ENCODE data around the gene SLC4A2.
A peak's percentile ranks its signal among the peaks of the same experiment; 100 is the strongest.

The SLC4A2 gene

GRCh38 chr7:151101621-151102396 lies 42.4 kb downstream of the SLC4A2 start:
- Histone ChIP-seq H3K27ac (ENCODE audit: insufficient read depth in 1 of 2, low read depth in 1 of 2, low read length in 2 of 2, poor library complexity in 1 of 2, severe bottlenecking in 2 of 2) (no peak overlapping the region), H3K27me3 (replicated peaks in 2 of 5; ENCODE audit: control insufficient read depth in 4 of 5, insufficient read depth in 5 of 5, low read length in 4 of 5) (no peaks in the 10 kb centered on the region), H3K36me3 (ENCODE audit: control insufficient read depth in 4 of 4, insufficient read depth in 4 of 4, low read length in 3 of 4) (peaks cover 0 to 4% (median 0%) of the 10 kb centered on the region in 4 experiments), H3K9me3 (ENCODE audit: control extremely low read depth in 1 of 5, control insufficient read depth in 4 of 5, insufficient read depth in 2 of 5, low read depth in 1 of 5, low read length in 4 of 5) (no peaks in the 10 kb centered on the region), H3K4me3 (ENCODE audit: control insufficient read depth in 1 of 7, extremely low read depth in 1 of 7, insufficient read depth in 4 of 7, low read depth in 2 of 7, low read length in 6 of 7) (no peak overlapping the region), H3K4me1 (ENCODE audit: control extremely low read depth in 1 of 4, control insufficient read depth in 4 of 4, insufficient read depth in 4 of 4, low read length in 3 of 4) (peaks cover 0 to 27% (median 13%) of the 10 kb centered on the region in 4 experiments)
- WGBS (ENCODE audit: insufficient coverage), result 94% methylated on average over 22 of the region's 24 CpGs
- POLR2A ChIA-PET, result no interaction called here
- DNase-seq, result no peak
- CTCF ChIA-PET, result interaction anchor here (1.5 to 5.2 kb wide), 5 partner anchors 10 to 137 kb away, joined by 3 to 72 read pairs (median 6); no protein-coding TSS in a partner anchor

GRCh38 chr7:151102991-151103390 lies 43.6 kb downstream of the SLC4A2 start:
- CTCF ChIA-PET, result interaction anchor here (0.9 to 5.2 kb wide), 8 partner anchors 10 to 138 kb away, joined by 3 to 72 read pairs (median 6); no protein-coding TSS in a partner anchor

GRCh38 chr7:151103973-151104372 lies 44.6 kb downstream of the SLC4A2 start:
- Histone ChIP-seq H3K36me3 (ENCODE audit: control insufficient read depth in 4 of 4, insufficient read depth in 4 of 4, low read length in 3 of 4) (peaks cover 0 to 4% (median 0%) of the 10 kb centered on the region in 4 experiments), H3K9me3 (ENCODE audit: control extremely low read depth in 1 of 5, control insufficient read depth in 4 of 5, insufficient read depth in 2 of 5, low read depth in 1 of 5, low read length in 4 of 5) (no peaks in the 10 kb centered on the region), H3K4me3 (ENCODE audit: control insufficient read depth in 1 of 7, extremely low read depth in 1 of 7, insufficient read depth in 4 of 7, low read depth in 2 of 7, low read length in 6 of 7) (no peak overlapping the region), H3K4me1 (ENCODE audit: control extremely low read depth in 1 of 4, control insufficient read depth in 4 of 4, insufficient read depth in 4 of 4, low read length in 3 of 4) (peaks cover 0 to 25% (median 12%) of the 10 kb centered on the region in 4 experiments), H3K27me3 (replicated peaks in 2 of 5; ENCODE audit: control insufficient read depth in 4 of 5, insufficient read depth in 5 of 5, low read length in 4 of 5) (no peaks in the 10 kb centered on the region), H3K27ac (ENCODE audit: insufficient read depth in 1 of 2, low read depth in 1 of 2, low read length in 2 of 2, poor library complexity in 1 of 2, severe bottlenecking in 2 of 2) (no peak overlapping the region)
- ChIA-PET POLR2A (interaction anchor here (1.1 to 1.3 kb wide), 2 partner anchors 14 to 94 kb away, joined by 3 read pairs; no protein-coding TSS in a partner anchor), CTCF (interaction anchor here (0.6 to 5.2 kb wide), 7 partner anchors 9 to 352 kb away, joined by 3 to 72 read pairs (median 4); no protein-coding TSS in a partner anchor)
- no peak for DNase-seq
- WGBS (ENCODE audit: insufficient coverage), result 97% methylated on average over 11 of the region's 12 CpGs

More at GRCh38 chr7:151102991-151103390, 43.6 kb downstream of the SLC4A2 start:
- no peak overlapping the region for H3K4me3 ChIP-seq (ENCODE audit: control insufficient read depth in 1 of 7, extremely low read depth in 1 of 7, insufficient read depth in 4 of 7, low read depth in 2 of 7, low read length in 6 of 7)
- H3K27me3 ChIP-seq (replicated peaks in 2 of 5; ENCODE audit: control insufficient read depth in 4 of 5, insufficient read depth in 5 of 5, low read length in 4 of 5), result no peaks in the 10 kb centered on the region
- POLR2A ChIA-PET, result interaction anchor here (1.1 to 1.3 kb wide), 2 partner anchors 13 to 93 kb away, joined by 3 read pairs; no protein-coding TSS in a partner anchor
- WGBS (ENCODE audit: insufficient coverage), result 71% methylated on average over 3 of the region's 3 CpGs
- peaks cover 0 to 27% (median 12%) of the 10 kb centered on the region in 4 experiments for H3K4me1 ChIP-seq (ENCODE audit: control extremely low read depth in 1 of 4, control insufficient read depth in 4 of 4, insufficient read depth in 4 of 4, low read length in 3 of 4)
- H3K9me3 ChIP-seq (ENCODE audit: control extremely low read depth in 1 of 5, control insufficient read depth in 4 of 5, insufficient read depth in 2 of 5, low read depth in 1 of 5, low read length in 4 of 5), result no peaks in the 10 kb centered on the region
- H3K36me3 ChIP-seq (ENCODE audit: control insufficient read depth in 4 of 4, insufficient read depth in 4 of 4, low read length in 3 of 4), result peaks cover 0 to 4% (median 0%) of the 10 kb centered on the region in 4 experiments
- H3K27ac ChIP-seq (ENCODE audit: insufficient read depth in 1 of 2, low read depth in 1 of 2, low read length in 2 of 2, poor library complexity in 1 of 2, severe bottlenecking in 2 of 2), result no peak overlapping the region
- DNase-seq, result no peak

- ChIA-PET POLR2A (interaction anchor here (0.6 to 2.0 kb wide), 2 partner anchors 16 to 49 kb away, joined by 3 to 11 read pairs; no protein-coding TSS in a partner anchor), CTCF (interaction anchor here (0.6 to 5.2 kb wide), 10 partner anchors 8 to 1416 kb away, joined by 3 to 72 read pairs (median 4); no protein-coding TSS in a partner anchor)
- Histone ChIP-seq H3K27me3 (replicated peaks in 2 of 5; ENCODE audit: control insufficient read depth in 4 of 5, insufficient read depth in 5 of 5, low read length in 4 of 5) (no peaks in the 10 kb centered on the region), H3K4me3 (ENCODE audit: control insufficient read depth in 1 of 7, extremely low read depth in 1 of 7, insufficient read depth in 4 of 7, low read depth in 2 of 7, low read length in 6 of 7) (peak overlapping the region in 1 of 7 experiments; percentile 42), H3K9me3 (ENCODE audit: control extremely low read depth in 1 of 5, control insufficient read depth in 4 of 5, insufficient read depth in 2 of 5, low read depth in 1 of 5, low read length in 4 of 5) (no peaks in the 10 kb centered on the region), H3K4me1 (ENCODE audit: control extremely low read depth in 1 of 4, control insufficient read depth in 4 of 4, insufficient read depth in 4 of 4, low read length in 3 of 4) (peaks cover 0 to 25% (median 12%) of the 10 kb centered on the region in 4 experiments), H3K27ac (ENCODE audit: insufficient read depth in 1 of 2, low read depth in 1 of 2, low read length in 2 of 2, poor library complexity in 1 of 2, severe bottlenecking in 2 of 2) (peak overlapping the region in 1 of 2 experiments; percentile 4), H3K36me3 (ENCODE audit: control insufficient read depth in 4 of 4, insufficient read depth in 4 of 4, low read length in 3 of 4) (peaks cover 0 to 4% (median 0%) of the 10 kb centered on the region in 4 experiments)
- DNase-seq, result peak; percentile 39 to 84 (median 79)
- 61% methylated on average over 22 of the region's 23 CpGs for WGBS (ENCODE audit: insufficient coverage)
Measured at GRCh38 chr7:151104411-151105235, 45.2 kb downstream of the SLC4A2 start.

GRCh38 chr7:151107882-151108281 lies 48.5 kb downstream of the SLC4A2 start:
- peaks cover 0 to 26% (median 10%) of the 10 kb centered on the region in 4 experiments for H3K4me1 ChIP-seq (ENCODE audit: control extremely low read depth in 1 of 4, control insufficient read depth in 4 of 4, insufficient read depth in 4 of 4, low read length in 3 of 4)
- no peak overlapping the region for H3K27ac ChIP-seq (ENCODE audit: insufficient read depth in 1 of 2, low read depth in 1 of 2, low read length in 2 of 2, poor library complexity in 1 of 2, severe bottlenecking in 2 of 2)
- peaks cover 0 to 4% (median under 1%) of the 10 kb centered on the region in 4 experiments for H3K36me3 ChIP-seq (ENCODE audit: control insufficient read depth in 4 of 4, insufficient read depth in 4 of 4, low read length in 3 of 4)
- DNase-seq, result no peak
- CTCF ChIA-PET, result interaction anchor here (0.8 to 6.5 kb wide), 11 partner anchors 10 to 145 kb away, joined by 3 to 219 read pairs (median 5); partner anchors contain the start of genes AGAP3 and TMUB1
- no peaks in the 10 kb centered on the region for H3K27me3 ChIP-seq (replicated peaks in 2 of 5; ENCODE audit: control insufficient read depth in 4 of 5, insufficient read depth in 5 of 5, low read length in 4 of 5)
- H3K9me3 ChIP-seq (ENCODE audit: control extremely low read depth in 1 of 5, control insufficient read depth in 4 of 5, insufficient read depth in 2 of 5, low read depth in 1 of 5, low read length in 4 of 5), result no peaks in the 10 kb centered on the region
- POLR2A ChIA-PET, result interaction anchor here (1.1 kb wide), 1 partner anchor 9 kb away, joined by 4 read pairs; no protein-coding TSS in a partner anchor
- H3K4me3 ChIP-seq (ENCODE audit: control insufficient read depth in 1 of 7, extremely low read depth in 1 of 7, insufficient read depth in 4 of 7, low read depth in 2 of 7, low read length in 6 of 7), result no peak overlapping the region
- WGBS (ENCODE audit: insufficient coverage), result 100% methylated on average over 7 of the region's 10 CpGs

- no peak for DNase-seq
- Histone ChIP-seq H3K27ac (ENCODE audit: insufficient read depth in 1 of 2, low read depth in 1 of 2, low read length in 2 of 2, poor library complexity in 1 of 2, severe bottlenecking in 2 of 2) (no peak overlapping the region), H3K4me3 (ENCODE audit: control insufficient read depth in 1 of 7, extremely low read depth in 1 of 7, insufficient read depth in 4 of 7, low read depth in 2 of 7, low read length in 6 of 7) (no peak overlapping the region), H3K4me1 (ENCODE audit: control extremely low read depth in 1 of 4, control insufficient read depth in 4 of 4, insufficient read depth in 4 of 4, low read length in 3 of 4) (peaks cover 0 to 25% (median 10%) of the 10 kb centered on the region in 4 experiments), H3K9me3 (ENCODE audit: control extremely low read depth in 1 of 5, control insufficient read depth in 4 of 5, insufficient read depth in 2 of 5, low read depth in 1 of 5, low read length in 4 of 5) (no peaks in the 10 kb centered on the region), H3K27me3 (replicated peaks in 2 of 5; ENCODE audit: control insufficient read depth in 4 of 5, insufficient read depth in 5 of 5, low read length in 4 of 5) (peaks cover 0 to 13% (median 3%) of the 10 kb centered on the region in 5 experiments), H3K36me3 (ENCODE audit: control insufficient read depth in 4 of 4, insufficient read depth in 4 of 4, low read length in 3 of 4) (peaks cover 0 to 13% (median 7%) of the 10 kb centered on the region in 4 experiments)
- 96% methylated on average over 14 of the region's 15 CpGs for WGBS (ENCODE audit: insufficient coverage)
- POLR2A ChIA-PET, result interaction anchor here (1.1 to 1.3 kb wide), 2 partner anchors 22 to 49 kb away, joined by 3 read pairs; no protein-coding TSS in a partner anchor
- CTCF ChIA-PET, result interaction anchor here (0.7 to 6.5 kb wide), 20 partner anchors 11 to 242 kb away, joined by 3 to 219 read pairs (median 6); partner anchors contain the start of genes ABCB8, AGAP3, FASTK and TMUB1
Measured at GRCh38 chr7:151109094-151110048, 50.0 kb downstream of the SLC4A2 start.

Measured in common myeloid progenitor, CD34-positive (primary cell).